Measurements from ENCODE around the gene C1D. TPM values are rescaled to one million over a fixed set of nuclear protein-coding genes. Genes with fewer than 3 reads are reported as not detected.

C1D gene, protein sequence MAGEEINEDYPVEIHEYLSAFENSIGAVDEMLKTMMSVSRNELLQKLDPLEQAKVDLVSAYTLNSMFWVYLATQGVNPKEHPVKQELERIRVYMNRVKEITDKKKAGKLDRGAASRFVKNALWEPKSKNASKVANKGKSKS
- total RNA-seq, result 10 to 100 TPM; 12.4 to 44.6 (median 29.2) TPM

DNA sequence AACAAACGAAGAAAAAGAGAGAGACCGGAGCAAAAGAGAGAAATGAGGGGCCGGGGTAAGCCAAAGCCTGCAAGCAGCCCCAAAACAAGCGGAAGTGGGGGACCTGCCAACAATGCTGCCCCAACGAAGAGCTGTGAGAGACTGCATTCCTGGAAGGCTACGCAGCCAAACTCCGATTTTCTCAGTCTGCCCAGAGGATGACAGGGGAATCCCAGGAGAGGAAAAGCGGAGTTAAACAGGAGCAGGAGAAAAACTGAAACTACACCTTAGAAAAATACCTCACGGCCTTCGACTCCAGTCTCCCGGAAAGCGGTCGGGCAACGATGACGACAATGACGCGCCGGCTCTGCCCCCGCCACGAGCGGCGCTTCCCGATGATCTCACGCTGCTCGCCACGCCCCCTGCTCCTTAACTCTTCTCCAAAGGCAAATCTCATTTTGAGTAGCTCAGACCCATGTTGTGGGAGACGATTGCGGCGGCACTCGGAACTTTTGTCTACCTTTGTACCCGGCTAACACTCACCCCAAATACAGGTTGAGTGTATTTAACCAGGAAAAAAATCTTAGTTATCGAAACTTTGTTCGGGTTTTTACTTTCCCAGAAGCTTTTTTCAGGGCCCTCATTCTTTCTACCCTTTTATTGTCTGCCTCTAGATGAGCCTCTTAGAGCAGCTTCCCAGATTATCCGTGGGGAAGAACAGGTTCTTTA, at the start of gene C1D:
C1D (minus strand) TSS at position 325 of the 708 bp plus-strand sequence. CDS start 15,694 bp downstream, outside the sequence.
- H3K4me1 ChIP-seq, result peaks cover 10 to 51% (median 23%) of the 10 kb centered on the region in 3 donors

DNA sequence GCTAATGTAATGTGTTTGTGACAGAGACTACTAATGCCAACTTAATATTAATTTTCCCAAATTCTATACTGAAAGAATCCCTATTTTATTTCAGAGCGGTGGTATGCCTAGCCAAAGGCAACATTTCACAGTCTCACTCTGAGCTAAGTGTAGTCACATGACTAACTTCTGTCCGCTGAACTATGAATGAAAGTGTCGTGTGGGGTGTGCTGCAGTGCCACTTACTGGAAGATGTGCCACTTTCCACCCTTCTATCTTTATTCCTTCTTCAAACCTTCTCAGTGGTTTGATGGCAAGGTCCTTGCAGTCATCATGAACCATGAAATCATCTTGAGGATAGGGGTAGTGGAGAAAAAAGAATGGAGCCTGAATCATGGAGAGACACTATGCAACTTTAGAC, 47.3 kb upstream of the C1D start:
- DNase-seq, result no peak
- H3K27ac ChIP-seq, result no peak overlapping the region
- no peaks in the 10 kb centered on the region for H3K27me3 ChIP-seq
- WGBS, 2 donors, result 66 to 80% methylated on average over 3 of the region's 3 CpGs
- intact Hi-C loops (cut with DNase I), result no loop called here
- H3K4me1 ChIP-seq, result no peaks in the 10 kb centered on the region
- peaks cover 0 to 6% (median 0%) of the 10 kb centered on the region in 3 donors for H3K9me3 ChIP-seq
- H3K36me3 ChIP-seq, result no peaks in the 10 kb centered on the region
- no peak overlapping the region for H3K4me3 ChIP-seq
- no peak for TF ChIP-seq POLR2A (IDR thresholded peaks at IDR 0.05)
- TF ChIP-seq, protein P1, sequence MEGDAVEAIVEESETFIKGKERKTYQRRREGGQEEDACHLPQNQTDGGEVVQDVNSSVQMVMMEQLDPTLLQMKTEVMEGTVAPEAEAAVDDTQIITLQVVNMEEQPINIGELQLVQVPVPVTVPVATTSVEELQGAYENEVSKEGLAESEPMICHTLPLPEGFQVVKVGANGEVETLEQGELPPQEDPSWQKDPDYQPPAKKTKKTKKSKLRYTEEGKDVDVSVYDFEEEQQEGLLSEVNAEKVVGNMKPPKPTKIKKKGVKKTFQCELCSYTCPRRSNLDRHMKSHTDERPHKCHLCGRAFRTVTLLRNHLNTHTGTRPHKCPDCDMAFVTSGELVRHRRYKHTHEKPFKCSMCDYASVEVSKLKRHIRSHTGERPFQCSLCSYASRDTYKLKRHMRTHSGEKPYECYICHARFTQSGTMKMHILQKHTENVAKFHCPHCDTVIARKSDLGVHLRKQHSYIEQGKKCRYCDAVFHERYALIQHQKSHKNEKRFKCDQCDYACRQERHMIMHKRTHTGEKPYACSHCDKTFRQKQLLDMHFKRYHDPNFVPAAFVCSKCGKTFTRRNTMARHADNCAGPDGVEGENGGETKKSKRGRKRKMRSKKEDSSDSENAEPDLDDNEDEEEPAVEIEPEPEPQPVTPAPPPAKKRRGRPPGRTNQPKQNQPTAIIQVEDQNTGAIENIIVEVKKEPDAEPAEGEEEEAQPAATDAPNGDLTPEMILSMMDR (IDR thresholded peaks at IDR 0.05), result no peak

More for the DNA sequence above, at the start of gene C1D:
- intact Hi-C loops (cut with DNase I), result no loop called here
- WGBS, 2 donors, result 0 to 1% methylated on average over 22 to 34 of the region's 34 CpGs
- no peaks in the 10 kb centered on the region for H3K9me3 ChIP-seq
- peak within 1 kb of the TSS; percentile 77 to 89 (median 86) for H3K4me3 ChIP-seq
- no peaks in the 10 kb centered on the region for H3K27me3 ChIP-seq
- H3K27ac ChIP-seq, result peak within 1 kb of the TSS; percentile 90 to 96 (median 94)
- TF ChIP-seq, protein P1 (IDR thresholded peaks at IDR 0.05), result peak in 2 of 6 experiments; percentile 2 to 43
- peak in 3 of 4 donors; percentile 52 to 69 (median 63) for TF ChIP-seq POLR2A (IDR thresholded peaks at IDR 0.05)
- no peaks in the 10 kb centered on the region for H3K36me3 ChIP-seq
- DNase-seq, result peak; percentile 56

DNA sequence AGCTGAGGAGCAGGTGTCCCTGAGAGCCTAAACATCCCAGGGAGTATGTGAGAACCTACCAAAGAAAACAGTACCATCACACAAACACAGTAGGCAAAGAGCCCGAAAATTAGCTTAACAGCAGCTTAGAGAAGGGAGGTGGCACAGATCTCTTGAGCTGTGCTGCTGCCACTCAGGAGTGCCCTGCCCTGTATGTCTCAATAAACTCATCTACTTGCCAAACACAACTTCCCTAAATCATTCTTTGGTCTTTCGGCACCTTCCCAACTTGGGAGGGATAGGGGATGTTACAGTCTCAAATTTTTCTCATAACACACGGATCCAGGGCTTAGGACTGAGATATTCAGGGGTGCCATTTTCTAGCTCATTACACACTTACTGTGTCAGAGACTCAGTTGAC, 45.3 kb upstream of the C1D start:
- H3K36me3 ChIP-seq, result no peaks in the 10 kb centered on the region
- no peak for DNase-seq
- WGBS, 2 donors, result 86 to 87% methylated on average over 3 of the region's 3 CpGs
- intact Hi-C loops (cut with DNase I), result no loop called here
- no peaks in the 10 kb centered on the region for H3K27me3 ChIP-seq
- peaks cover 0 to 6% (median 0%) of the 10 kb centered on the region in 3 donors for H3K9me3 ChIP-seq
- H3K4me1 ChIP-seq, result no peaks in the 10 kb centered on the region
- H3K27ac ChIP-seq, result no peak overlapping the region
- no peak overlapping the region for H3K4me3 ChIP-seq
- TF ChIP-seq, protein P1 (IDR thresholded peaks at IDR 0.05), result no peak
- TF ChIP-seq POLR2A (IDR thresholded peaks at IDR 0.05), result no peak

DNA sequence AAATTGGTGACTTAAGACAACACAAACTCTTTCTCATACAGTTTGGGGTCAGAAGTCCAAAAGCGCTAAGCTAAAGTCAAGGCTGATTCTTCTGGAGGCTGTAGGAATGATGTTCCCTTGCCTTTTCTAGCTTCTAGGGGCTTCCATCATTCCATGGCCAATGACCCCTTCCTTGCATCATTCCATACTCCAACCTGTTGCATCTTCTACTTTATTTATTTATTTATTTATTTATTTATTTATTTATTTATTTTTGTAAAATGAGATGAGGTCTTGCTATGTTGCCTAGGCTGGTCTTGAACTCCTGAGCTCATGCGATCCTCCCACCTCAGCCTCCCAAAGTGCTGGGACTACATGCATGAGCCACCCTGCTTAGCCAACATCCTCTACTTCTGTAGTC, 44.7 kb upstream of the C1D start:
- intact Hi-C loops (cut with DNase I), result no loop called here
- WGBS, 2 donors, result 91 to 94% methylated on average over 2 of the region's 2 CpGs

More for the DNA sequence above, 44.7 kb upstream of the C1D start:
- no peak for TF ChIP-seq POLR2A (IDR thresholded peaks at IDR 0.05)
- TF ChIP-seq, protein P1 (IDR thresholded peaks at IDR 0.05), result no peak
- no peaks in the 10 kb centered on the region for H3K4me1 ChIP-seq
- H3K27ac ChIP-seq, result no peak overlapping the region
- no peaks in the 10 kb centered on the region for H3K36me3 ChIP-seq
- H3K9me3 ChIP-seq, result peaks cover 0 to 6% (median 0%) of the 10 kb centered on the region in 3 donors
- no peak for DNase-seq
- H3K27me3 ChIP-seq, result no peaks in the 10 kb centered on the region
- no peak overlapping the region for H3K4me3 ChIP-seq

All from esophagus squamous epithelium (tissue), 5 donors.